HFFc6 (cell line): ENCODE data around the gene PRND. TPM values are rescaled to one million over a fixed set of nuclear protein-coding genes. Genes with fewer than 3 reads are reported as not detected.
A peak's percentile ranks its signal among the peaks of the same experiment; 100 is the strongest.

Experiments used
- DNase-seq: peaks from one replicate; pipeline ENCODE4 v3.0.0-alpha.2; 2018
- H3K27ac Mint-ChIP-seq: 2 replicates; pipeline ENCODE4 v1.8.0; 2020; ENCODE audit warnings: mild to moderate bottlenecking, mixed read lengths
- H3K27me3 Mint-ChIP-seq: 2 replicates; pipeline ENCODE4 v1.8.0; 2021; ENCODE audit warnings: mild to moderate bottlenecking, moderate library complexity, mixed read lengths; ENCODE audit not compliant: insufficient read depth
- H3K36me3 Mint-ChIP-seq: 2 replicates; pipeline ENCODE4 v1.8.0; 2021; ENCODE audit warnings: low read depth, mixed read lengths
- H3K4me1 Mint-ChIP-seq: 2 replicates; pipeline ENCODE4 v1.8.0; 2020; ENCODE audit warnings: low read depth, mixed read lengths
- H3K4me3 Mint-ChIP-seq: 2 replicates; pipeline ENCODE4 v1.8.0; 2020; ENCODE audit warnings: mild to moderate bottlenecking, moderate library complexity, mixed read lengths
- H3K9me3 Mint-ChIP-seq: 2 replicates; pipeline ENCODE4 v1.8.0; 2020; ENCODE audit warnings: mild to moderate bottlenecking, mixed read lengths
- CTCF ChIP-seq: fragments of 200-600 bp; sonication (generic); IDR thresholded peaks from 2 replicates; pipeline ENCODE4 v1.5.0; 2021; ENCODE audit warnings: antibody characterized with exemption, mild to moderate bottlenecking
- total RNA-seq, 6 experiments: library from RNA; stranded (reverse); fragmentation: NEBNext Ultra II Directional; extraction: Animal tissue kit (Norgen Biotek cat#: 25700); gene quantifications; 2 replicates in 1 of 6; 3 replicates in 5 of 6; pipeline ENCODE4 v1.2.3, GENCODE V29; 2021

PRND gene
- total RNA-seq, 6 experiments from 2014 or later, result 0.31 to 0.62 (median 0.49) TPM

- Mint-ChIP-seq H3K9me3 (no peaks in the 10 kb centered on the region), H3K27ac (peak overlapping the region; percentile 82), H3K36me3 (no peaks in the 10 kb centered on the region), H3K27me3 (peaks cover 8% of the 10 kb centered on the region), H3K4me3 (peak overlapping the region; percentile 80), H3K4me1 (peaks cover 22% of the 10 kb centered on the region)
- peak; percentile 80 for DNase-seq
- no peak for TF ChIP-seq CTCF
Observed at GRCh38 chr20:4726710-4727397, 5.1 kb downstream of the PRND start.

DNA sequence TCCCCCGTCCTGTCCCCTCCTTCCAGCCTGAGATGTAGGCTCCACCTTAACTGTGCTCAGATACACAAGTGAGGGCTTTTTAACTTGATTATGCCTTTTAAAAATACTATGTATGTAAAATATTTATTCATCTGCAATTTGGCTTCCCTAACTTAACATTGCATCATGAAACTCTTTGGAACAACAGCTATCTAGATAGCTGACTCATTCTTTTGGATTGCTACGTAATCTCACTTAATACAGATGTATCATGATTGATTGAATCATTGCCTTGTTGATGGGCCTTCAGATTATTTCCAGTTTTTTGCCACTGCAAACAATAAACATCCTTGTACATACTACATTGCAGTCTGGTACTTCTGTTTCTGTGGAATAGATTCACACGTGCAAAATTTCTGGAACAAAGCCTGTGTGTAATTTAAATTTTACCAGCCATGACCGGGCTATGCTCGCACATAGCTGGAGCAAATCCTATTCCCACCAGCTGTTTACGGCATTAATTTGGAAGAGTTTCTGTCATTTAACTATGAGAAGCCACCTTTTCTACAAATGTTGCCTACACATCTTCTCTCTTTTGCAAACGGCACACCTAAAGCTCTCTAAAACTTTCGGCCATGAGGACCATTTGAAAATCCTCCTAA is 6.5 kb downstream of the PRND start:
- no peak for DNase-seq
- Mint-ChIP-seq H3K36me3 (no peaks in the 10 kb centered on the region), H3K27me3 (peaks cover 15% of the 10 kb centered on the region; the same call in 1 of the 2 replicates), H3K27ac (peak overlapping the region; percentile 54; the same call in 1 of the 2 replicates), H3K4me3 (peak overlapping the region; percentile 52; the same call in 1 of the 2 replicates), H3K4me1 (peaks cover 22% of the 10 kb centered on the region), H3K9me3 (no peaks in the 10 kb centered on the region)
- no peak for TF ChIP-seq CTCF

DNA sequence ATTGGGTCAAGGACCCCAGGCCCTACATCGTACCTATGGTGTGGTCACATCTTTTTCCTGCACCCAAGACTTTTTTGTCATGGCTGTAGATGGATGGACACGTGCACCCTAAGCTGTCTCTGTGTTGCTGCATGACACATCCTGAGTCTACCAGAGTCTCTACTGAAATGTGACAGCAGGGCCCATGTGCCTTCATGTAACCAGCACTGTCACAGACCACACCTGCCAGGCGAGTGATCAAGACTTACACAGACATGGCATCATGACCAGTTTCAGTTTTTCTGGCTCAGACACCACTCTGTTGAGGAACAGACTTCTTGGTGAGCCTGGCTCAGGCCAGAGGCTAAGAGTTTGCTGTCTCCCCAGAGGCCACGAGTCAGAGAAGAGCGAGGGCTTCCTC is 7.6 kb downstream of the PRND start:
- no peak overlapping the region for H3K27ac Mint-ChIP-seq

DNA sequence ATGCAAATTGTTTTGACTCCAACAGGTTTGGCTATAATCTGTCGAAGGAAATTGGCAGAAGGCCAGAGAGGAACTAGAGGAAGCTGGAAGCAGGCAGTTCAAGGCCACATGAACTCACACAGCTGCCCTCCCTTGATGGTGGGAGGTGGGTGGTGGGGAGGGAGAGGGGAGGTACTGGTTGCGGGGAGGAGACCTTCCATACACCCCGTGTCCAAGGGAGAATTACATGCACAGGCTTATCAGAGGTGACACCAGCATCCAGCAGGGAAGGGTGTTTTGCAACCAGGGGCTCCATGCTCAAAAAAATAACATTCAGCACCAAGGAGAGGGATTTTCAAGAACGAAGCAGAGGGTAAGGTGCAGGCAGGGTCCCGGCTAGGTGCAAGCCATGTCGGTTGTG is 9.1 kb downstream of the PRND start:
- Mint-ChIP-seq H3K4me3 (no peak overlapping the region), H3K4me1 (peaks cover 22% of the 10 kb centered on the region), H3K9me3 (no peaks in the 10 kb centered on the region), H3K36me3 (no peaks in the 10 kb centered on the region), H3K27ac (no peak overlapping the region), H3K27me3 (peaks cover 21% of the 10 kb centered on the region; the same call in 1 of the 2 replicates)
- no peak for DNase-seq
- TF ChIP-seq CTCF, result no peak

More for the DNA sequence above, 7.6 kb downstream of the PRND start:
- TF ChIP-seq CTCF, result no peak
- peaks cover 22% of the 10 kb centered on the region for H3K4me1 Mint-ChIP-seq
- H3K9me3 Mint-ChIP-seq, result no peaks in the 10 kb centered on the region
- peaks cover 15% of the 10 kb centered on the region; the same call in 1 of the 2 replicates for H3K27me3 Mint-ChIP-seq
- no peak for DNase-seq
- H3K4me3 Mint-ChIP-seq, result no peak overlapping the region
- H3K36me3 Mint-ChIP-seq, result no peaks in the 10 kb centered on the region

- Mint-ChIP-seq H3K27ac (no peak overlapping the region), H3K9me3 (no peaks in the 10 kb centered on the region), H3K27me3 (peaks cover 21% of the 10 kb centered on the region), H3K36me3 (no peaks in the 10 kb centered on the region), H3K4me1 (no peaks in the 10 kb centered on the region), H3K4me3 (no peak overlapping the region)
- DNase-seq, result no peak
- TF ChIP-seq CTCF, result no peak
Observed at GRCh38 chr20:4736875-4737274, 15.2 kb downstream of the PRND start.
